Activated CD4-positive, alpha-beta T cell treated with anti-CD3 and anti-CD28 coated beads, Interleukin-2, amount 10 ng/mL, durations not matched to agents 7 days and 5 days (primary cell): ENCODE data around the gene MERTK. TPM values are rescaled to one million over a fixed set of nuclear protein-coding genes. Genes with fewer than 3 reads are reported as not detected.
"Not testable (repeated sequence)": the region's sequence is repeated elsewhere in the genome, so short reads cannot be mapped to it uniquely, and the experiment has no call there.

Experiments used
- CTCF ChIA-PET: fragments of 350-600 bp; sonication (Branson Sonifier 250); formaldehyde crosslinking; loops from one replicate; lab custom pipeline; 2021; ENCODE audit warnings: antibody characterized with exemption; lab: Charles Lee
- POLR2A ChIA-PET: fragments of 350-600 bp; sonication (Branson Sonifier 250); formaldehyde crosslinking; loops from one replicate; lab custom pipeline; 2021; ENCODE audit warnings: antibody characterized with exemption; lab: Charles Lee
- DNase-seq: peaks from one replicate; pipeline ENCODE4 v3.0.0-alpha.2; 2020
- H3K27ac Mint-ChIP-seq: one replicate; pipeline ENCODE4 v1.8.0; 2021; ENCODE audit warnings: mild to moderate bottlenecking, moderate library complexity, mixed read lengths
- H3K27me3 Mint-ChIP-seq: one replicate; pipeline ENCODE4 v1.8.0; 2021; ENCODE audit warnings: mixed read lengths
- H3K36me3 Mint-ChIP-seq: one replicate; pipeline ENCODE4 v1.8.0; 2021; ENCODE audit warnings: low read depth, mixed read lengths
- H3K4me1 Mint-ChIP-seq: one replicate; pipeline ENCODE4 v1.8.0; 2021; ENCODE audit warnings: mixed read lengths
- H3K4me3 Mint-ChIP-seq: one replicate; pipeline ENCODE4 v1.8.0; 2021; ENCODE audit warnings: mild to moderate bottlenecking, moderate library complexity, mixed read lengths
- H3K9me3 Mint-ChIP-seq: one replicate; pipeline ENCODE4 v1.8.0; 2021; ENCODE audit warnings: mixed read lengths
- total RNA-seq, 2 experiments: library from RNA; stranded (reverse); gene quantifications; one replicate each; pipeline ENCODE4 v1.2.3, GENCODE V29; 2021

The MERTK gene
- total RNA-seq, 2 experiments from 2014 or later, result 0.20 to 0.21 TPM

DNA sequence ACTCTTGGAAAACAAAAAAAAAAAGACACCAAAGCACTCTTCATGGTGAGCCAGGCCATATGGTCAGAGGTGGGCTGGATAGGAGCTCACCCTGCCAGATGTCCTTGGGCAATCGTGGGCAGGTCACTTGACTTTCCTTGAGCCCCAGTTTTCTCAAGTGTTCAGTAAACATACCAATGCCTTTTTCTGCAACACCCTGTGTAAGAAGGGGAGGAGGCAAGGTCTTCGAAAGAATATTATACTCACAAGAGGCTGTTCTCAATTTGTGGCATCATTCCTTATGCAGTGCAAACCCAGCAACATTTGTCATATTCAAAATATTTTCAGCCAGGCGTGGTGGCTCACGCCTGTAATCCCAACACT is 133.8 kb downstream of the MERTK start:
- H3K4me3 Mint-ChIP-seq, result no peak overlapping the region
- ChIA-PET POLR2A (no interaction called here), CTCF (interaction anchor here (0.9 kb wide), 1 partner anchor 15 kb away, joined by 3 read pairs; no protein-coding TSS in a partner anchor)

GRCh38 chr2:112032689-112033465 is 134.5 kb downstream of the MERTK start:
- Mint-ChIP-seq H3K4me3 (no peak overlapping the region), H3K27ac (no peak overlapping the region), H3K36me3 (no peaks in the 10 kb centered on the region), H3K9me3 (peaks cover 2% of the 10 kb centered on the region), H3K4me1 (peaks cover 8% of the 10 kb centered on the region), H3K27me3 (peaks cover 3% of the 10 kb centered on the region)
- no peak for DNase-seq
- POLR2A ChIA-PET, result no interaction called here
- CTCF ChIA-PET, result interaction anchor here (0.6 to 1.9 kb wide), 3 partner anchors 13 to 905 kb away, joined by 3 to 4 read pairs (median 3); no protein-coding TSS in a partner anchor

More for the DNA sequence above, 133.8 kb downstream of the MERTK start:
- peaks cover 8% of the 10 kb centered on the region for H3K4me1 Mint-ChIP-seq
- H3K9me3 Mint-ChIP-seq, result peaks cover 2% of the 10 kb centered on the region
- DNase-seq, result no peak
- H3K27ac Mint-ChIP-seq, result no peak overlapping the region
- peaks cover 3% of the 10 kb centered on the region for H3K27me3 Mint-ChIP-seq
- H3K36me3 Mint-ChIP-seq, result no peaks in the 10 kb centered on the region

DNA sequence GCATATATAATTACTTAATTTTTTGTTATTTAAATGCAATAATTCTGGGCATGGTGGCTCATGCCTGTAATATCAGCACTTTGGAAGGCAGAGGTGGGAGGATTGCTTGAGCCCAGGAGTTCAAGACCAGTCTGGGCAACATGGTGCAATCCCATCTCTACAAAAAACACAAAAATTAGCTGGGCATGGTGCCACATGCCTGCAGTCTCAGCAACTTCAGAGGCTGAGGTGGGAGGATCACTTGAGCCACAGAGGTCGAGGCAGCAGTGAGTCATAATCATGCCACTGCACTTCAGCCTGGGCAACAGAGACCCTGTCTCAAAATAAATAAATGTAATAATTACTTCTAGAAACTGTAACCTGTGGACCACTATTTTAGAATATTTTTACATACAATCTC is 135.2 kb downstream of the MERTK start:
- CTCF ChIA-PET, result interaction anchor here (1.9 kb wide), 1 partner anchor 13 kb away, joined by 4 read pairs; no protein-coding TSS in a partner anchor
- Mint-ChIP-seq H3K4me3 (no peak overlapping the region), H3K27ac (no peak overlapping the region)

DNA sequence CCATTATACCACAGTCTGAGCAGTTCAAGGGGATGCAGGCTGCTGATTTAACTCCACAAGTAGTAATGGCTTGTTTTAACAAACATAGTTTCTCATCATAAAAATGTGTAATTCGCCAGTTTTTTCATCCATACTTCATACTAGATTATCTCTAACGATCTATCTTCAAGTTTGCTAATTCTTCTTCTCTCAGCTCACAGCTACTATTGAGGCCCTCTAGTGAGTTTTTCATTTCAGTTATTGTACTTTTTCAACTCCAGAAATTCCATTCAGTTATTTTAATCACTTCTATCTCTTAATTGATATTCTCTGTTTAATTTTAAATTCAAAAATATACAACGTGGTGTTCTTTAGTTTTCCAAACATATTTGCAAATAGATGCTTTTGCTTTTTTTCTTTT is 136.5 kb downstream of the MERTK start:
- H3K4me3 Mint-ChIP-seq, result no peak overlapping the region
- H3K27me3 Mint-ChIP-seq, result peaks cover 3% of the 10 kb centered on the region
- H3K9me3 Mint-ChIP-seq, result peaks cover 2% of the 10 kb centered on the region
- ChIA-PET CTCF (interaction anchor here (0.8 to 1.9 kb wide), 2 partner anchors 15 to 113 kb away, joined by 3 to 4 read pairs; no protein-coding TSS in a partner anchor), POLR2A (no interaction called here)
- H3K4me1 Mint-ChIP-seq, result peaks cover 8% of the 10 kb centered on the region
- no peak overlapping the region for H3K27ac Mint-ChIP-seq
- no peaks in the 10 kb centered on the region for H3K36me3 Mint-ChIP-seq
- no peak for DNase-seq

More for the DNA sequence above, 135.2 kb downstream of the MERTK start:
- Mint-ChIP-seq H3K4me1 (peaks cover 8% of the 10 kb centered on the region), H3K9me3 (peaks cover 2% of the 10 kb centered on the region), H3K27me3 (peaks cover 3% of the 10 kb centered on the region), H3K36me3 (no peaks in the 10 kb centered on the region)
- no peak for DNase-seq
- POLR2A ChIA-PET, result no interaction called here

DNA sequence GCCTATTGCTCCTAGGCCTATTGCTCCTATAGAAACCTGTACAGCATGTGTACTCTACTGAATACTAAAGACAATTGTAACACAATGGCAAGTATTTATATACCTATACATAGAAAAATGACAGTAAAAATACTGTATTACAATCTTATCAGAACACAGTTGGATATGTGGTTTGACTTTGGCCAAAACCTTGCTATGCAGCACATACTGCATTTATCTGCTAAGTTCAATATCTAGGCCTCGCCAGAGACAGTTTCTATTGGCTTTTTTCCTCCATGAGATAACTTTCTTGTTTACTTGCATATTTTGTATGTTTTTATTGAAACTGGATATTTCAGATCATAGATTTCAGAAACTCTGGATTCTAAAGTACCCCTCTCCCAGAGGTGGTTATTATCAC is 137.4 kb downstream of the MERTK start:
- Mint-ChIP-seq H3K4me3 (no peak overlapping the region), H3K27me3 (peaks cover 3% of the 10 kb centered on the region), H3K4me1 (peaks cover 8% of the 10 kb centered on the region), H3K9me3 (peaks cover 2% of the 10 kb centered on the region), H3K36me3 (no peaks in the 10 kb centered on the region), H3K27ac (no peak overlapping the region)
- ChIA-PET CTCF (no interaction called here), POLR2A (no interaction called here)
- DNase-seq, result no peak

DNA sequence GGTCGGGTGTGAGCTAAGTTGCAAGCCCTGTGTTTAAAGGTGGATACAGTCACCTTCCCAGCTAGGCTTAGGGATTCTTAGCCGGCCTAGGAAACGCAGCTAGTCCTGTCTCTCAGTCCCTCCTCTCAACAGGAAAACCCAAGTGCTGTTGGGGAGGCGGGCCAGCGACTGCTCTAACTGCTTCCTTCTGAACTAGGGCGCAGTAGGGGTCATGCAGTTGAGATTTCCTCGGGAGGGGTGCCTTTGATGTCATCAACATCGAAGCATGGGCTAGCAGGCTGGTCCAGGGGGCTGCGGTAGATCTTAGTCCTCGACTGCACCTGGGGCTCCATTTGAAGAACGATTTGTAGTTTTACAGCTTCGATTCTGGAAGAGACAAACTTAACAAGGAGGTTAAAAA is 141.1 kb downstream of the MERTK start:
- H3K36me3 Mint-ChIP-seq, H3K9me3 Mint-ChIP-seq, H3K27ac Mint-ChIP-seq, DNase-seq, H3K4me3 Mint-ChIP-seq, POLR2A ChIA-PET, H3K27me3 Mint-ChIP-seq, H3K4me1 Mint-ChIP-seq, CTCF ChIA-PET: not testable (repeated sequence)

GRCh38 chr2:112040066-112040465 is 141.7 kb downstream of the MERTK start:
- H3K27me3 Mint-ChIP-seq, CTCF ChIA-PET, H3K27ac Mint-ChIP-seq, H3K4me3 Mint-ChIP-seq, H3K36me3 Mint-ChIP-seq, DNase-seq, POLR2A ChIA-PET, H3K9me3 Mint-ChIP-seq, H3K4me1 Mint-ChIP-seq: not testable (repeated sequence)

GRCh38 chr2:112041460-112041859 is 143.1 kb downstream of the MERTK start:
- H3K4me1 Mint-ChIP-seq, H3K27ac Mint-ChIP-seq, H3K9me3 Mint-ChIP-seq, DNase-seq, H3K4me3 Mint-ChIP-seq, H3K27me3 Mint-ChIP-seq, CTCF ChIA-PET, H3K36me3 Mint-ChIP-seq, POLR2A ChIA-PET: not testable (repeated sequence)

DNA sequence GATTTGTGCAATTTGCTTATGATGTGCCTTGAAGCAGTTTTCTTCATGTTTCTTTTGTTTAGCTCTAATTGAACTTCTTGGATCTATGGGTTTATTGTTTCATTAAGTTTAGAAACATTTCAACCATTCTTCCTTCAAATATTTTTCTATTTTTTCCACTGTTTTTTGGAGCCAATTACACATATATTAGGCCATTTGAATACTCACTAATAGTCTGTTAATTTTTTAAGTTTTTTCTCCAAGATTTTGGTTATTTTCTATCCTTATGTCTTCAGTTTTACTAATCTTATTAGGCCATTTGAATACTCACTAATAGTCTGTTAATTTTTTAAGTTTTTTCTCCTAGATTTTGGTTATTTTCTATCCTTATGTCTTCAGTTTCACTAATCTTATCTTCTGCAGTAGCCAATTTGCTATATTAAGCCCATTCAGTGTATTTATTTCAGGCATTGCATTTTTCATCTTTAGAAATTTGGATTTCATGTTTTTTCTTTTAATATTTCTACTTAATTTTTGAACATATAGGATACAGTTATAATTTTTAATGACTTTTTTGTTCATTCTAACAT is 147.1 kb downstream of the MERTK start:
- DNase-seq, result no peak
- Mint-ChIP-seq H3K4me1 (no peaks in the 10 kb centered on the region), H3K36me3 (no peaks in the 10 kb centered on the region), H3K4me3 (no peak overlapping the region), H3K9me3 (no peaks in the 10 kb centered on the region), H3K27me3 (peaks cover 10% of the 10 kb centered on the region), H3K27ac (no peak overlapping the region)
- POLR2A ChIA-PET, result no interaction called here
- CTCF ChIA-PET, result interaction anchor here (0.6 kb wide), 1 partner anchor 84 kb away, joined by 3 read pairs; no protein-coding TSS in a partner anchor

GRCh38 chr2:112046231-112046630 is 147.8 kb downstream of the MERTK start:
- Mint-ChIP-seq H3K27me3 (peaks cover 10% of the 10 kb centered on the region), H3K4me3 (no peak overlapping the region), H3K27ac (no peak overlapping the region), H3K36me3 (no peaks in the 10 kb centered on the region), H3K9me3 (no peaks in the 10 kb centered on the region), H3K4me1 (no peaks in the 10 kb centered on the region)
- POLR2A ChIA-PET, result no interaction called here
- CTCF ChIA-PET, result interaction anchor here (0.6 kb wide), 1 partner anchor 129 kb away, joined by 3 read pairs; no protein-coding TSS in a partner anchor
- DNase-seq, result no peak

GRCh38 chr2:112047537-112048235 is 149.3 kb downstream of the MERTK start:
- no peaks in the 10 kb centered on the region for H3K9me3 Mint-ChIP-seq
- ChIA-PET POLR2A (no interaction called here), CTCF (interaction anchor here (0.7 to 1.0 kb wide), 2 partner anchors 16 to 151 kb away, joined by 3 read pairs; no protein-coding TSS in a partner anchor)
- H3K27me3 Mint-ChIP-seq, result peaks cover 8% of the 10 kb centered on the region
- no peak overlapping the region for H3K27ac Mint-ChIP-seq
- no peak for DNase-seq
- H3K36me3 Mint-ChIP-seq, result no peaks in the 10 kb centered on the region
- no peaks in the 10 kb centered on the region for H3K4me1 Mint-ChIP-seq
- no peak overlapping the region for H3K4me3 Mint-ChIP-seq

DNA sequence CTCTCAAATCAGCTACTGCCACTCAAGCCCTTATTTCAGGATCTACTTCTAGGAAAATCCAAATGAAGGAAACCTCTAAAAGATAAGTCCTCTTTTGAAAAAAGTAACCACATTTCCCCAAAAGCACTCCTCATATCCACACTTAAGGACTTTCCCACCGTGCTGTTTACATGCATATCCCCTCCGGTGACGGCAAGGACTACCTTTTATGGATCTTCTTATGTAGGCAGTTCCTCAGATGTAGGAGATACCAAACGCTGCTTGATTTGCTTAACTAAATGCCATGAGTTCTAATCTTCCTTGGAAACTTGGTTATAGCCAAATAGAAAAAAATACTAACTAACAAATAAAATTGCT is 149.8 kb downstream of the MERTK start:
- no peaks in the 10 kb centered on the region for H3K9me3 Mint-ChIP-seq
- CTCF ChIA-PET, result interaction anchor here (1.0 kb wide), 1 partner anchor 16 kb away, joined by 3 read pairs; no protein-coding TSS in a partner anchor
- H3K4me3 Mint-ChIP-seq, result no peak overlapping the region
- H3K4me1 Mint-ChIP-seq, result peaks cover under 1% of the 10 kb centered on the region
- no peak for DNase-seq
- POLR2A ChIA-PET, result no interaction called here
- no peaks in the 10 kb centered on the region for H3K36me3 Mint-ChIP-seq
- H3K27ac Mint-ChIP-seq, result no peak overlapping the region
- H3K27me3 Mint-ChIP-seq, result peaks cover 8% of the 10 kb centered on the region

GRCh38 chr2:112048887-112049286 is 150.5 kb downstream of the MERTK start:
- Mint-ChIP-seq H3K4me1 (peaks cover 7% of the 10 kb centered on the region), H3K36me3 (no peaks in the 10 kb centered on the region), H3K27me3 (peaks cover 8% of the 10 kb centered on the region), H3K4me3 (no peak overlapping the region), H3K9me3 (no peaks in the 10 kb centered on the region), H3K27ac (no peak overlapping the region)
- peak; percentile 43 for DNase-seq
- POLR2A ChIA-PET, result no interaction called here
- CTCF ChIA-PET, result no interaction called here
